K562 (cell line): ENCODE measurements around the gene TICRR. TPM values are rescaled to one million over a fixed set of nuclear protein-coding genes. Genes with fewer than 3 reads are reported as not detected.

Experiments used
- CHD7 ChIP-seq: fragments of 200-600 bp; sonication (generic); IDR thresholded peaks from one replicate; pipeline ENCODE4 v1.6.1; 2012; ENCODE audit warnings: mild to moderate bottlenecking, low read depth, low read length, inconsistent platforms
- HOXB6 ChIP-seq: fragments of 250-450 bp; sonication (Bioruptor Pico); IDR thresholded peaks from 2 replicates; pipeline ENCODE4 v1.5.1; 2022; ENCODE audit warnings: mild to moderate bottlenecking, borderline replicate concordance
- NFXL1 ChIP-seq: fragments of 450-650 bp; formaldehyde crosslinking; IDR thresholded peaks from 2 replicates; pipeline ENCODE4 v1.4.0; 2021; ENCODE audit warnings: mild to moderate bottlenecking
- POLR2AphosphoS2 ChIP-seq: IDR thresholded peaks from 2 replicates; pipeline ENCODE4 v1.6.1; 2012; ENCODE audit warnings: low read length, improper control_type of control experiment
- POLR2G ChIP-seq: fragments of 200-400 bp; formaldehyde crosslinking; IDR thresholded peaks from 2 replicates; pipeline ENCODE4 v1.6.1; 2017; ENCODE audit warnings: low read depth, mild to moderate bottlenecking, antibody characterized with exemption, low read length, moderate library complexity
- RBFOX2 ChIP-seq: fragments of 200-400 bp; formaldehyde crosslinking; IDR thresholded peaks from 2 replicates; pipeline ENCODE4 v1.6.1; 2017; ENCODE audit warnings: low read depth, mild to moderate bottlenecking, low read length, moderate library complexity
- SP2 ChIP-seq: IDR thresholded peaks from 2 replicates; pipeline ENCODE4 v1.6.1; 2011; ENCODE audit warnings: mild to moderate bottlenecking, low read depth, low read length, moderate library complexity; ENCODE audit not compliant: poor library complexity, severe bottlenecking; ENCODE audit errors: extremely low read depth
- STAT5B ChIP-seq: fragments of 250-450 bp; sonication (Bioruptor Pico); IDR thresholded peaks from 2 replicates; pipeline ENCODE4 v1.8.0; 2021; ENCODE audit warnings: mild to moderate bottlenecking, inconsistent platforms
- ZNF592 ChIP-seq: fragments of 450-650 bp; IDR thresholded peaks from 2 replicates; pipeline ENCODE4 v1.6.1; 2017; ENCODE audit warnings: antibody characterized with exemption, mild to moderate bottlenecking
- polyA plus RNA-seq, 8 experiments: library from polyadenylated mRNA; depleted of rRNA in 4 of 8; stranded (reverse) in 5 of 8; unstranded in 3 of 8; fragments of >200 nt; fragmentation: Nextera tagmentation in 2 of 8; fragmentation: Illumina TruSeq in 1 of 8; extraction: Ambion mirVana in 2 of 8; extraction: Trizol in 1 of 8; gene quantifications; 2 replicates each; pipeline versions ENCODE4 v1.2.1 to v1.2.3, GENCODE V29; 2011 to 2014; ENCODE audit warnings: inconsistent platforms in 1 of 8, missing spikeins in 1 of 8
- total RNA-seq, 7 experiments: library from RNA; depleted of rRNA in 6 of 7; stranded (reverse); fragments of >200 nt in 6 of 7; fragmentation: Illumina TruSeq in 2 of 7; extraction: Trizol in 2 of 7; gene quantifications; 2 replicates each; pipeline versions ENCODE4 v1.2.1 to v1.2.3, GENCODE V29; 2011 to 2021; ENCODE audit warnings: low replicate concordance in 1 of 7

The TICRR gene
- total and polyA plus RNA-seq, 9 of the 15 experiments (the other 6 are each of a cell fraction or from before 2014, with no cell fraction given), result 0.84 to 22.9 (median 13.7) TPM

- TF ChIP-seq CHD7 (no peak), SP2 (no peak), RBFOX2 (0 out of 2 replicates have a peak, but pooled peaks have one; percentile 25), HOXB6 (no peak), ZNF592 (no peak), NFXL1 (CRISPR knock-in tag) (no peak), POLR2G (0 out of 2 replicates have a peak, but pooled peaks have one; percentile 42), STAT5B (CRISPR knock-in tag) (no peak), POLR2AphosphoS2 (no peak)
Observed at GRCh38 chr15:89654847-89655805, 79.9 kb downstream of the TICRR start, which contains the start of gene KIF7 (continued).
